NB4 (cell line): ENCODE measurements around the gene POLA1.

Experiments
- DNase-seq: peaks from one replicate; pipeline ENCODE4 v3.0.0; 2010; ENCODE audit warnings: low read depth
- H3K4me3 ChIP-seq: one replicate; pipeline ENCODE4 v1.5.1; 2011; ENCODE audit warnings: mild to moderate bottlenecking, low read depth, low read length, moderate library complexity
- CTCF ChIP-seq: IDR thresholded peaks from one replicate; pipeline ENCODE4 v1.5.1; 2012; ENCODE audit warnings: low read depth, low read length
- MAX ChIP-seq: IDR thresholded peaks from 2 replicates; pipeline ENCODE4 v1.6.1; 2011; ENCODE audit warnings: low read depth, low read length
- MYC ChIP-seq: IDR thresholded peaks from 2 replicates; pipeline ENCODE4 v1.6.1; 2011; ENCODE audit warnings: low read depth, low read length
- POLR2A ChIP-seq: IDR thresholded peaks from 2 replicates; pipeline ENCODE4 v1.6.1; 2011; ENCODE audit warnings: mild to moderate bottlenecking; ENCODE audit not compliant: insufficient read length; ENCODE audit errors: extremely low read depth

Gene POLA1

GRCh38 chrX:24920769-24921168 lies 227.1 kb downstream of the POLA1 start:
- no peak for DNase-seq
- no peak overlapping the region for H3K4me3 ChIP-seq
- no peak for TF ChIP-seq MAX
- no peak for TF ChIP-seq CTCF
- TF ChIP-seq MYC: no peak
- TF ChIP-seq POLR2A: no peak

- no peak for TF ChIP-seq CTCF
- H3K4me3 ChIP-seq: no peak overlapping the region
- no peak for DNase-seq
These were observed 231.7 kb downstream of the POLA1 start for GRCh38 chrX:24925430-24925829.

GRCh38 chrX:24927372-24927771 lies 233.7 kb downstream of the POLA1 start:
- H3K4me3 ChIP-seq: no peak overlapping the region
- DNase-seq: no peak
- TF ChIP-seq POLR2A (no peak), MAX (no peak), MYC (no peak), CTCF (no peak)

GRCh38 chrX:24928114-24928513 lies 234.4 kb downstream of the POLA1 start:
- no peak overlapping the region for H3K4me3 ChIP-seq
- no peak for DNase-seq
- TF ChIP-seq MAX: no peak
- TF ChIP-seq CTCF: no peak
- TF ChIP-seq MYC: no peak
- no peak for TF ChIP-seq POLR2A

GRCh38 chrX:24934279-24934678 lies 240.6 kb downstream of the POLA1 start:
- no peak overlapping the region for H3K4me3 ChIP-seq
- TF ChIP-seq CTCF (no peak), MYC (no peak), MAX (no peak)
- DNase-seq: no peak

- H3K4me3 ChIP-seq: no peak overlapping the region
- no peak for TF ChIP-seq CTCF
- DNase-seq: no peak
These were observed 251.3 kb downstream of the POLA1 start for GRCh38 chrX:24945009-24945408.
